CD8-positive, alpha-beta memory T cell (primary cell): ENCODE data around the gene HMHB1. TPM values are rescaled to one million over a fixed set of nuclear protein-coding genes. Genes with fewer than 3 reads are reported as not detected.

Source experiments
- CTCF ChIA-PET: fragments of 350-600 bp; sonication (Branson Sonifier 250); formaldehyde crosslinking; loops from one replicate; lab custom pipeline; 2021; ENCODE audit warnings: antibody characterized with exemption; lab: Charles Lee
- POLR2A ChIA-PET: fragments of 350-600 bp; sonication (Branson Sonifier 250); formaldehyde crosslinking; loops from one replicate; lab custom pipeline; 2021; ENCODE audit warnings: antibody characterized with exemption; lab: Charles Lee
- DNase-seq, 5 donors: peaks; one replicate each; pipeline versions ENCODE4 v3.0.0 to v3.0.0-alpha.2; 2020 to 2022; ENCODE audit warnings: mixed read lengths in 1 of 5
- H3K27ac ChIP-seq: one replicate; pipeline ENCODE4 v1.7.0; 2013; ENCODE audit warnings: low read depth, mild to moderate bottlenecking, low read length, moderate library complexity
- H3K27me3 ChIP-seq: 2 replicates; pipeline ENCODE4 v1.7.0; 2013; ENCODE audit warnings: low read length, mild to moderate bottlenecking; ENCODE audit not compliant: insufficient read depth, poor library complexity, severe bottlenecking
- H3K36me3 ChIP-seq: 2 replicates; pipeline ENCODE4 v1.7.0; 2013; ENCODE audit warnings: mild to moderate bottlenecking, low read length, moderate library complexity; ENCODE audit not compliant: insufficient read depth
- H3K4me1 ChIP-seq: 2 replicates; pipeline ENCODE4 v1.7.0; 2013; ENCODE audit warnings: mild to moderate bottlenecking, low read length, moderate library complexity; ENCODE audit not compliant: insufficient read depth
- H3K4me3 ChIP-seq: 2 replicates; pipeline ENCODE4 v1.7.0; 2013; ENCODE audit warnings: mild to moderate bottlenecking, low read length
- H3K9me3 ChIP-seq: 2 replicates; pipeline ENCODE4 v1.7.0; 2013; ENCODE audit warnings: mild to moderate bottlenecking, low read length
- H3K27ac Mint-ChIP-seq, 8 donors: one replicate each; pipeline ENCODE4 v1.8.0; 2020 to 2021; ENCODE audit warnings: mixed read lengths in 8 of 8, mild to moderate bottlenecking in 6 of 8, inconsistent platforms in 3 of 8, moderate library complexity in 3 of 8
- H3K27me3 Mint-ChIP-seq, 2 donors: one replicate each; pipeline ENCODE4 v1.8.0; 2020 to 2021; ENCODE audit warnings: mixed read lengths in 2 of 2, mild to moderate bottlenecking in 1 of 2, moderate library complexity in 1 of 2
- H3K36me3 Mint-ChIP-seq, 3 donors: one replicate each; pipeline ENCODE4 v1.8.0; 2020 to 2021; ENCODE audit warnings: mixed read lengths in 3 of 3, inconsistent platforms in 1 of 3, mild to moderate bottlenecking in 1 of 3
- H3K4me1 Mint-ChIP-seq, 3 donors: one replicate each; pipeline ENCODE4 v1.8.0; 2020 to 2021; ENCODE audit warnings: mixed read lengths in 3 of 3, inconsistent platforms in 1 of 3, mild to moderate bottlenecking in 1 of 3
- H3K4me3 Mint-ChIP-seq, 7 donors: one replicate each; pipeline ENCODE4 v1.8.0; 2020 to 2021; ENCODE audit warnings: mixed read lengths in 7 of 7, mild to moderate bottlenecking in 6 of 7, moderate library complexity in 4 of 7, inconsistent platforms in 2 of 7
- H3K9me3 Mint-ChIP-seq, 5 donors: one replicate each; pipeline ENCODE4 v1.8.0; 2020 to 2022; ENCODE audit warnings: mixed read lengths in 5 of 5, mild to moderate bottlenecking in 3 of 5, moderate library complexity in 2 of 5, inconsistent platforms in 1 of 5
- polyA plus RNA-seq: library from polyadenylated mRNA; unstranded; fragments of 300-500 nt; fragmentation: Illumina TruSeq; gene quantifications from one replicate; pipeline ENCODE4 v1.2.3, GENCODE V29; 2021
- total RNA-seq, 2 experiments: library from RNA; stranded (reverse); gene quantifications; one replicate each; pipeline ENCODE4 v1.2.3, GENCODE V29; 2021

Gene HMHB1
- total RNA-seq, result not detected
- not detected for polyA plus RNA-seq

GRCh38 chr5:143812085-143812705 is at the start of gene HMHB1:
Gene HMHB1, plus strand, starts transcription at chr5:143812161.
- H3K36me3 ChIP-seq, result no peaks in the 10 kb centered on the region
- ChIA-PET POLR2A (no interaction called here), CTCF (no interaction called here)
- H3K4me1 ChIP-seq, result no peaks in the 10 kb centered on the region
- Mint-ChIP-seq H3K27me3 (peaks cover 0 to 5% of the 10 kb centered on the region in 2 donors), H3K27ac (peak within 1 kb of the TSS in 6 of 8 donors; percentile 1 to 46 (median 30)), H3K4me1 (peaks cover 8 to 15% (median 14%) of the 10 kb centered on the region in 3 donors), H3K9me3 (no peaks in the 10 kb centered on the region), H3K4me3 (peak within 1 kb of the TSS in 6 of 7 donors; percentile 10 to 78 (median 48)), H3K36me3 (no peaks in the 10 kb centered on the region)
- H3K4me3 ChIP-seq, result no peak within 1 kb of the TSS
- no peak for DNase-seq
- H3K9me3 ChIP-seq, result no peaks in the 10 kb centered on the region
- H3K27ac ChIP-seq, result no peak within 1 kb of the TSS
- no peaks in the 10 kb centered on the region for H3K27me3 ChIP-seq

DNA sequence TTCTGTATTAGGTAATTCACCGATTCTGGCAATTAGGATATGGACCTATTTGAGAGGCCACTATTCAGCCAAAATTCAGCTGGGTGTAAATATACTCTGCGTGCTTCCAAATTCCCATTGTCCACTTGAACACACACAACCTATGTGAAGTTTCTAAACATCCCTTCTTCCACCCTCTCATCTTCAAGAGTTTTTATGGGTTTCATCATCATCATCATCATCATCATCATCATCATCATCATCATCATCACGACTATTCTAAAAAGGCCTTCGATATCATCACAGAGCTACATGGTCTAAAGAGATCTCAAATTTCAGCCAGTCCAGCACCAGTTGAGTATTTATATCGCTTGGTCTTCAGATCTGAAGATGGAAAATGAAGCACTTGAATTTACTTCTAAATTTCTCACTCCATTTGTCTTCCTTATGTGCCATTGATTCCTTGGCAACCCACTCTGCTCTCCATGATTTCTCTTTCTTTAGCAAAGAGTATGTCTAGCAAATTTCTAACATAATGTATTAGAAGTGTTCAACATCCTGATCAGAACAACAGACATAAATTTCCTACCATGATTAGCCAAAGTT is 49.2 kb upstream of the HMHB1 start:
- H3K4me1 ChIP-seq, result no peaks in the 10 kb centered on the region
- ChIA-PET POLR2A (no interaction called here), CTCF (no interaction called here)
- H3K36me3 ChIP-seq, result no peaks in the 10 kb centered on the region
- no peak overlapping the region for H3K4me3 Mint-ChIP-seq
- H3K27ac Mint-ChIP-seq, result no peak overlapping the region
- no peaks in the 10 kb centered on the region for H3K9me3 ChIP-seq
- no peaks in the 10 kb centered on the region for H3K36me3 Mint-ChIP-seq
- H3K9me3 Mint-ChIP-seq, result no peaks in the 10 kb centered on the region
- H3K27me3 ChIP-seq, result no peaks in the 10 kb centered on the region
- H3K27ac ChIP-seq, result no peak overlapping the region
- no peak for DNase-seq
- no peaks in the 10 kb centered on the region for H3K4me1 Mint-ChIP-seq
- no peak overlapping the region for H3K4me3 ChIP-seq
- H3K27me3 Mint-ChIP-seq, result peaks cover 3 to 5% of the 10 kb centered on the region in 2 donors

- H3K27me3 Mint-ChIP-seq, result peaks cover 6 to 12% of the 10 kb centered on the region in 2 donors
- Histone ChIP-seq H3K4me3 (no peak overlapping the region), H3K27ac (no peak overlapping the region), H3K27me3 (no peaks in the 10 kb centered on the region), H3K4me1 (no peaks in the 10 kb centered on the region), H3K36me3 (no peaks in the 10 kb centered on the region), H3K9me3 (no peaks in the 10 kb centered on the region)
- peak overlapping the region in 1 of 8 donors; percentile 30 for H3K27ac Mint-ChIP-seq
- H3K9me3 Mint-ChIP-seq, result no peaks in the 10 kb centered on the region
- H3K4me1 Mint-ChIP-seq, result no peaks in the 10 kb centered on the region
- peaks cover 0 to 6% (median 0%) of the 10 kb centered on the region in 3 donors for H3K36me3 Mint-ChIP-seq
- CTCF ChIA-PET, result no interaction called here
- no peak for DNase-seq
- POLR2A ChIA-PET, result no interaction called here
- H3K4me3 Mint-ChIP-seq, result no peak overlapping the region
Observed at GRCh38 chr5:143767162-143767561, 44.8 kb upstream of the HMHB1 start.

- ChIA-PET POLR2A (no interaction called here), CTCF (no interaction called here)
- no peaks in the 10 kb centered on the region for H3K9me3 Mint-ChIP-seq
- H3K4me1 Mint-ChIP-seq, result no peaks in the 10 kb centered on the region
- no peak overlapping the region for H3K4me3 Mint-ChIP-seq
- no peak for DNase-seq
- no peak overlapping the region for H3K27ac Mint-ChIP-seq
- no peaks in the 10 kb centered on the region for H3K9me3 ChIP-seq
- no peaks in the 10 kb centered on the region for H3K27me3 ChIP-seq
- H3K4me1 ChIP-seq, result no peaks in the 10 kb centered on the region
- no peak overlapping the region for H3K27ac ChIP-seq
- H3K36me3 ChIP-seq, result no peaks in the 10 kb centered on the region
- peaks cover 4 to 12% of the 10 kb centered on the region in 2 donors for H3K27me3 Mint-ChIP-seq
- peaks cover 0 to 6% (median 0%) of the 10 kb centered on the region in 3 donors for H3K36me3 Mint-ChIP-seq
- no peak overlapping the region for H3K4me3 ChIP-seq
Observed at GRCh38 chr5:143769026-143769786, 42.8 kb upstream of the HMHB1 start.

- DNase-seq, result no peak
- Mint-ChIP-seq H3K36me3 (peaks cover 0 to 6% (median 2%) of the 10 kb centered on the region in 3 donors), H3K27me3 (peaks cover 3 to 12% of the 10 kb centered on the region in 2 donors), H3K4me3 (no peak overlapping the region), H3K9me3 (no peaks in the 10 kb centered on the region), H3K4me1 (no peaks in the 10 kb centered on the region), H3K27ac (no peak overlapping the region)
- Histone ChIP-seq H3K27me3 (no peaks in the 10 kb centered on the region), H3K27ac (no peak overlapping the region), H3K9me3 (no peaks in the 10 kb centered on the region), H3K4me1 (no peaks in the 10 kb centered on the region), H3K4me3 (no peak overlapping the region), H3K36me3 (no peaks in the 10 kb centered on the region)
- POLR2A ChIA-PET, result no interaction called here
- CTCF ChIA-PET, result no interaction called here
Observed at GRCh38 chr5:143770450-143770849, 41.5 kb upstream of the HMHB1 start.

- no peaks in the 10 kb centered on the region for H3K4me1 Mint-ChIP-seq
- Histone ChIP-seq H3K27ac (no peak overlapping the region), H3K4me3 (no peak overlapping the region), H3K36me3 (no peaks in the 10 kb centered on the region), H3K4me1 (no peaks in the 10 kb centered on the region), H3K9me3 (no peaks in the 10 kb centered on the region), H3K27me3 (no peaks in the 10 kb centered on the region)
- no peak for DNase-seq
- peaks cover 3 to 12% of the 10 kb centered on the region in 2 donors for H3K27me3 Mint-ChIP-seq
- ChIA-PET POLR2A (no interaction called here), CTCF (no interaction called here)
- no peak overlapping the region for H3K27ac Mint-ChIP-seq
- H3K4me3 Mint-ChIP-seq, result no peak overlapping the region
- H3K36me3 Mint-ChIP-seq, result peaks cover 0 to 6% (median 2%) of the 10 kb centered on the region in 3 donors
- no peaks in the 10 kb centered on the region for H3K9me3 Mint-ChIP-seq
Observed at GRCh38 chr5:143771189-143771588, 40.8 kb upstream of the HMHB1 start.

DNA sequence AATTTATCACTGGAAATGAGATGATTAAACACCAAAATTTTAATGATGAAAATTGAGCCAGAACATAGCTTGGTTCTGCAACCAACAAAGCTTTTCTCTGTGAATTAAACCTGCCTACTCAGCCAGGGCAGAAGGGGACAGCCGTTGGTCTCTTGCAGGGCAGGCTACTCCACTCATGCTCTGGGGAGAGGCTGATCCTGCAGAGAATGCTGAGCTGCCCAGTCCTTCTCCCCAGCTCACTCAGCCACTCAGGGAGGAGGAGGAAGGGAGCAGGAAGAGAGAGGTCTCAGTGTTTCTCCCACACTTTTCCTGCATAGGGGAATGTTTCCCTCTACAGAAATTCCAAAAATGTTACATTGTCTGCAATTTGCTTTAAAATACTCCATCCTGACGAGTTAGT is 40.4 kb upstream of the HMHB1 start:
- ChIA-PET CTCF (no interaction called here), POLR2A (no interaction called here)
- Histone ChIP-seq H3K4me1 (no peaks in the 10 kb centered on the region), H3K27ac (no peak overlapping the region), H3K27me3 (no peaks in the 10 kb centered on the region), H3K9me3 (no peaks in the 10 kb centered on the region), H3K36me3 (no peaks in the 10 kb centered on the region), H3K4me3 (no peak overlapping the region)
- no peaks in the 10 kb centered on the region for H3K4me1 Mint-ChIP-seq
- DNase-seq, result no peak
- H3K9me3 Mint-ChIP-seq, result no peaks in the 10 kb centered on the region
- H3K27me3 Mint-ChIP-seq, result peaks cover 3 to 12% of the 10 kb centered on the region in 2 donors
- no peak overlapping the region for H3K4me3 Mint-ChIP-seq
- no peak overlapping the region for H3K27ac Mint-ChIP-seq
- peaks cover 0 to 6% (median 2%) of the 10 kb centered on the region in 3 donors for H3K36me3 Mint-ChIP-seq

DNA sequence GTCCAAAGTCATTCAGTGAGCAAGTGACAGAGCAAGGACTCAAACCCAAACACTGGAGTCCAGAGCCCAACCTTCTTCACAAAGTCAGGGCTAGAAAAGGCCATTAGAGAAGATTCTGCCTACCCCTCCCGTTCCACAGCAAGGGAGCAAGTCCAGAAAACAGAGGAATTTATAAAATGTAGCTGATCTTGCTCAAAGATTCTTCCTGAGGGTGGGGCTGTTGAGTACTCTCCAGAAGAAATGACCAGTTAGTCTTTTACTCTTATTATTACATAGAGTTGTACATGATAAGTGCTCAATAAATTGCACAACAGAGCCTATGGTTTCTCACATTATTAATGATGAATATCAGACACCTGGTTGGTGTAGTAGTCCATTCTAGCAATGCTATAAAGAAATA is 39.3 kb upstream of the HMHB1 start:
- Mint-ChIP-seq H3K27ac (no peak overlapping the region), H3K4me3 (no peak overlapping the region), H3K36me3 (peaks cover 0 to 6% (median 2%) of the 10 kb centered on the region in 3 donors), H3K9me3 (no peaks in the 10 kb centered on the region), H3K4me1 (no peaks in the 10 kb centered on the region), H3K27me3 (peaks cover 3 to 8% of the 10 kb centered on the region in 2 donors)
- no peaks in the 10 kb centered on the region for H3K9me3 ChIP-seq
- H3K27ac ChIP-seq, result no peak overlapping the region
- H3K4me1 ChIP-seq, result no peaks in the 10 kb centered on the region
- H3K27me3 ChIP-seq, result no peaks in the 10 kb centered on the region
- H3K36me3 ChIP-seq, result no peaks in the 10 kb centered on the region
- H3K4me3 ChIP-seq, result no peak overlapping the region
- POLR2A ChIA-PET, result no interaction called here
- no peak for DNase-seq
- CTCF ChIA-PET, result no interaction called here
